Inflammatory macrophage treated with lipopolysaccharide for 1 hour (primary cell): ENCODE data around the gene AGBL4.

Experiments
- DNase-seq, 2 donors: peaks; one replicate each; pipeline ENCODE4 v3.0.0-alpha.2; 2020 to 2022

AGBL4 gene

DNA sequence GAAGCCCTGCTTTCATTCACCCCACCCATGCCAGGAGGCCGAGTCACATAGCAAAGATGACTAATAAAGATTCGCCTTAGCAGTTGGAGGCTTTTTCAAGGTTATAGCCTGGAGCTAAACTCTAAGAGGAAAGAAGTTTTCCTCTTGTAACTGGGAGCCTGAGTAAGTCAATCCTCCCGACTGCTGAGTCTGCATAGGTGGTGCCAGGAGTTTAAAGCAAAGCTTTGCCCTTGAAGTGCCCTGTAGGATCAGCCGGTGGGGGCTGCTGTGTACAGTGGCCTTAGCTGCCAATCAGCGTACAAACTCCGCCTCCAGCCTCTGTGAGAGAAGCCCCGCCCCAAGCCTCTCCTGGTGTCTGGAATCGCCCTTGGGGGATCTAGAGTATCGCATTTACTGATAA lies 1404.2 kb downstream of the AGBL4 start:
- no peak for DNase-seq

GRCh38 chr1:48617252-48617651 lies 1406.5 kb downstream of the AGBL4 start:
- peak in 1 of 2 donors; percentile 4 for DNase-seq

- DNase-seq: no peak
Observed at GRCh38 chr1:48616710-48617109, 1407.0 kb downstream of the AGBL4 start.

DNA sequence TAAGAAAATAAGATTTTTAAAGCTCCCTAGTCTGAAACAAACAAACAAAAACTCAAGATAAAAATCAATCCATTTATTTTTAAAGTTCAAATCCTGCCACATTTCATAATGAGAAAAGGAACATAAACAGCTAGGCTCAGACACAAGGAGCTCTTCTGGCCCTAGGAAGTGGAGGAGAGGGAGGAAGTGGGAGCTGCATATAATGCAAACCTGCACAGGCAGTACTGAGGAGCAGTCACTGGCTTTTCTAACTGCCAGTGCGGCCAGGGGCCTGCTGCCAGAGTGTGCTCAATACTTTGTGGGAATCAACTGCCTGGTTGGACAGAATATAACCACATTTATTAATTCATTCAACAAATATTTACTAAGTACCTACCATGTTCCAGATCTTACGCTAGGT lies 1411.9 kb downstream of the AGBL4 start:
- DNase-seq: no peak

DNA sequence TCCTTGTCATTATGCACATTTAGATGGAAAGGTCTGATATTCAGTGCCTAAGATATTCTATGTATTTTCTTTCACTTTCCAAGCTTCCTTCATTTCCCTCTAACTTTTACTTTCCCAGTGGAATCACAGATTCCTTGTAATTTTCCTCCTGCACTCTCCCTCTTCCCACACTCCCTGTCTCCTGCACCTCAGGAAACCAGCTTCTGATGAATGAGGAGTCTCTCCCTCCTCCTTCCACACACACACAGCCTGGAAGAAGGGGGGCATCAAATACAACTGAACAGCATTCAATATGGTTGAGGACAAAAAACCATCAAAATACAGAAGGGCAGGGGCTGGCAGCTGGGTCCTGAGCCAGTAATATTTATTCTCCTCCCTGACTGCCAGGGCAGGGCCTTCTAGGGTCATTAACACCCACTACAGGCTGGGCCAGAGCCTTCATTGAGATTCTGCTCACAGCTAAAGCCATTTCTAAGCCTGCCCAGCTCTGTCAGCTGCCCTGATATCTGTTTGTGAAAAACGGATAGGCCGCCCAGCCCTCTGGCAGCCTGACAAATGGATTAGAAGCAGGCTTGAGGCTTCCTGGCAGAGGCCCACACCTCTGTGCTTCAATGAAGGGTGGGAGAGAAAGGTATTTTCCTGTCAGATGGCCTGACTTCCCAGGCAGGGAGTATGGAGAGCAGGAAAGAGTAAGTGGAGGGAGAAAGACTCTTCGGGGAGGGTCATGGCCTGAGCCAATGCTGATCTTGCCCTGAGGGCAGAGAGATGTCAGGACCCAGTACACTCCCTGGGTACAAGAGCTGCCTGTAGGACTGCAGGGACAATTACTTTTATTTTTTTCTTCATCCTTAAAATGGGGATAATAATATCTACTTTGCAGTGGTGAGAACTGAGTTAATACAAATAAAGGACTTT lies 1412.9 kb downstream of the AGBL4 start:
- DNase-seq: no peak

GRCh38 chr1:48608882-48609281 lies 1414.9 kb downstream of the AGBL4 start:
- no peak for DNase-seq

GRCh38 chr1:48603222-48603621 lies 1420.5 kb downstream of the AGBL4 start:
- DNase-seq: no peak

DNA sequence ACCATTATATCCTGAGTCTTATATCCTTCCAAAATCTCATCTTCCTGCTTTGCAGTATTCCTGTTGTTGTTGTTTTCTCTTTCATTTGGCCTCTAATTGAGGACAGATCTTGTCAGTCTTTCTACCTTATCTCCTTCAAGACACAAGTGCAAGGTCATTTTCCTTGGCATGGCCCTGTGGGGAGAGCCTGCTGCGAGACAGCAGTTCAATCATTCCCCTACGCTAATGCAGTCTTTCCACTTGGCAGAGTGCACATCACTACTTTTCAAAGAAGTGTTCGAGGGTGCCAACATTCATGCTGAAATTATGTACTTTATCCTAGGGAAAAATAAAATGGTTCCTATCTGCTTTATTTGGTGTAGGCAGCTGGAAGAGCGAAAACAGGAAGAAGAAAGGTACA lies 1421.4 kb downstream of the AGBL4 start:
- no peak for DNase-seq

DNA sequence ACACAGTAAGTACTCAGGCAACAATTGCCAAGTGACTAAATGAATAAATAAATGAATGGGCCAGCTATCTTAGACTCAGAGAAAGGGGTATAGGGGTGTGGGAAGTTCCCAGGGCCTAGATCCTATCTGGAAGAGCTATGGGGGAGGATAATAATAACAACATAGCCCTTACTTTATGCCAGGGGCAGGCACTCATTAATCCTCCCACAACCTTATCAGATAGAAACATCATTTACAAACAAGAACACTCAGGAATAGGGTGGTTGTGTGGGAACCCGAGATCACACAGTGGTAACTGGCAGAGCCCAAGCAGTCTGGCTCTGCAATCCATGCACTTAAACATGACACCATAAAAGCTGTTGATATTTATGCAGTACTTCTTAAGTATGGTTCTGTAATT lies 1423.6 kb downstream of the AGBL4 start:
- DNase-seq: no peak

GRCh38 chr1:48597663-48598062 lies 1426.1 kb downstream of the AGBL4 start:
- DNase-seq: no peak

- DNase-seq: no peak
Observed at GRCh38 chr1:48596046-48596445, 1427.7 kb downstream of the AGBL4 start.

- DNase-seq: no peak
Observed at GRCh38 chr1:48595613-48596012, 1428.1 kb downstream of the AGBL4 start.

GRCh38 chr1:48592330-48592729 lies 1431.4 kb downstream of the AGBL4 start:
- DNase-seq: no peak

GRCh38 chr1:48591181-48591580 lies 1432.6 kb downstream of the AGBL4 start:
- no peak for DNase-seq

DNA sequence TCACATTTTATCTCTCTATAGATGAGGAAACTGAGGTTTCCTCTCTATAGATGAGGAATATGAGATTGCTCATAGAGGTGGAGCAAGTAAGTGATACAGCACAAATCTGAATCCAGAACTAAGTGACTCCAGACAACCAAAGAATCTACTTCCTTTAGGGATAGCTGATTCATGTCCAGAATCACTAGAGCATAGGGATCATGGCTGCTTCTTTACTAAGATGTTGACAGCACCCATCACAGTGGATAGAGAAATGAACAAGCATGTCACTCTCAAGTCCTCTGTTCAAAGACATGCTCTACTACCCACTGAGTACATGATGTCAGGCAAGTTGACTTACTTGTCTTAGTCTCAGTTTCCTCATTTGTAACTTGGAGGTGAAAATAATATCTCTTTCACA lies 1435.7 kb downstream of the AGBL4 start:
- no peak for DNase-seq

- DNase-seq: no peak
Observed at GRCh38 chr1:48582408-48582807, 1441.3 kb downstream of the AGBL4 start.

DNA sequence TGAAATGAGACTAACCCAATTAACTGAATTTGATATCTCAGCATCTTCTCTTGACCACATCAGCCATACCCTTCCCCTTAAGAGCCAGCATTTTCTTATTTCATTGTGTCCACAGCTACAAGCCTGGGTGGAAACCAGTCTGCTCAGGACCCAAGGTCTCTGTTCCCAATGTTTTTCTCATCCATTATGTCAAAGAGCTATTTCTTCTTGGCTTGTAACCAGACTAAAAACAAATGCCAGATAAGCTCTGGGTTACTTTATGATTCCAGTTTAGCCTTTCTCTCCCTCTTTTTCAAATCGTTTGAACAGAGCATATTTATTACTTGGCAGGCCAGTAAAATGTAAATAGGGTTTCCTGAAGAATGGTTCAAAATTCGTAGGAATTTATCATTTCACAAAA lies 1442.5 kb downstream of the AGBL4 start:
- no peak for DNase-seq

DNA sequence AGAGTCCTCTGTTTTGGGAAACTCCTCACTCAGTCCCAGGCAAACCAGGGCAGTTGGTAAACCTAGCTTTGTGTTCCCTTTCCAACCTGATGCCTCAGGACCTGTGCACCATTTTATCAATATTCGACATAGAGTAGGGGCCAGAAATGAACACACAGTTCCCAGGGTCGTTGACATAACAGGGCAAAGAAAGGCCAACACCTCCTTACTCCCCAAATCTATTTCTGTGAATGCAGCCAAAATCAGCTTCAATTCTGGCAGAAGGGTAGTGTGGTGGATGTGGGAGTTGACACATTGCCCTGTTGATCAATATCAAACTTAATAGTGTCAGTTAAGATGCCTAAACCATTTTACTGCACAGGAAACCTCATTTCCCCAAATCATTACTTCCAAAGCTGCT lies 1447.2 kb downstream of the AGBL4 start:
- DNase-seq: no peak

DNA sequence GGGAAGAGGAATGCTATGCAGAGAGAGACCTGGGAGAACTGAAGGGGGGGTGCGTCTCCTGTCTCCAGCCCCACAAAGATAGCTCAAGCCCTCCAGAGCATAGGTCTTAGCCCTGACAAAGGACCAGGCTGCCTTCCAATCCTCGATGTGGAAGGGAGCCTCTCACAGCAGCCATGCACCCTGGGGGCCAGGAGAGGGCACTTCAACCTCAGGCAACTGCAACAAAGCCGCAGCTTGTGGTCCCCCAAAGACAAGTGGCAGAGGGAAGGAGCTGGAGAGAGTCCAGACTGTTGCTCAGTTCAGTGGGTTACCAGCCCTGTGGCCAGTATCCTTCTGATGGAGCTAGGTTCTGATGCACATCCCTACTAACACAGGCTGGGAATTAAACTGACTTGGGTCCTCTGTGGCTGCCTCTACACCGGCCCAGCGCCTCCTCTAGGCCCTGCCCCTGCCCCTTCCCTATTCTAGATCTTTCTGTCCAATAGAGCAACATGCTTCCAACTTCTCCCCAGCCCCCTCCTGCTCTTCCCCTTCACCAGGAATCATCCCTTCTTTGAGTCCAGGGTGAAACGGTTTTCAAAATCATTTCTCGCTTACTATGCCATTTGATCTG lies 1451.0 kb downstream of the AGBL4 start:
- peak; percentile 15 to 21 for DNase-seq

GRCh38 chr1:48572134-48572533 lies 1451.6 kb downstream of the AGBL4 start:
- DNase-seq: no peak

GRCh38 chr1:48571303-48571987 lies 1452.3 kb downstream of the AGBL4 start:
- no peak for DNase-seq

DNA sequence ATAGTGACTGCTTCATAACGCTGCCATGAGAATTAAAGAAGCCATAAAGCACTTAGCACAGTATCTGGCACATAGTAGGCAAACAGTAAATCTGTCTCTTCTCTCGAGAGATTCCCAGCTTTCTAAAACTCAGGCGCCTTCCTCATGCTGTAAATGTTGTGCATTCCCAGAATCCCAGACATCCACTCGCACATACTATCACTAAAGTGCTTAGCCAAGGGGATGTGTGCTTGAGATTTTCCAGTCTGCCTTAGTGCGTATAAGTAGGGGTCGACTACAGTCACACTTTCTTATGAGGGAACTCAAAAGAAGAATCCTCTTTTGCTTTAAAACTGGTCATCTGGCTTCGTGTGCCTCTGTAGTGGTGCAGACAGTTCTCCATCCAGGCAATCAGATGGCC lies 1453.2 kb downstream of the AGBL4 start:
- DNase-seq: no peak

DNA sequence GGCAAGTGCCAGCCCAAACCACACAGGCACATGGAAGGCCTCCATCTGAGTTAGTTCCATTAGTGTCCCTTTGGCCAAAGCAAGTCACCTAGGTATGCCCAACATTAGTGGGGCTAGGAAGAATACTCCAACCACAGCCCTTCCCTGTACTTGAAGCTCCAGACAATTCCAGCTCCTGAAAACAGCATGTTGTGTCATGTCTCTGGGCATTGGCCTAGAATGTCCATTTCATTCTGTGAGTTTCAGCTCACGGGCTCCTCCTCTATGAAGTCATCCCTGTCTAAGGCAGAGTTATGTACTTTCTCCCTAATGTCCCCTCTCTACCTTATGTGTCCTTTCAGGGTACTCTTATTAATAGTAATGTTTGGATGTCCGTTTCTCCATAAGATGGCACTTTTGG lies 1455.3 kb downstream of the AGBL4 start:
- no peak for DNase-seq

- DNase-seq: no peak
Observed at GRCh38 chr1:48566492-48566891, 1457.3 kb downstream of the AGBL4 start.
